ENCODE results near the gene SLC4A2. TPM values are rescaled to one million over a fixed set of nuclear protein-coding genes. Genes with fewer than 3 reads are reported as not detected.

SLC4A2 gene
- polyA plus RNA-seq, 2 of the 4 experiments (the other 2 are of a cell fraction): 112 to 275 TPM

GRCh38 chr7:151060416-151061212 lies 1.2 kb downstream of the SLC4A2 start:
- peaks cover 44% of the 10 kb centered on the region for H3K4me1 ChIP-seq
- ChIA-PET CTCF (interaction anchor here (0.7 to 5.7 kb wide), 15 partner anchors 10 to 105 kb away, joined by 3 to 64 read pairs (median 6); partner anchors contain the start of genes ABCB8, AGAP3 and FASTK), POLR2A (interaction anchor here (0.6 to 1.3 kb wide), 3 partner anchors 20 to 166 kb away, joined by 4 to 10 read pairs (median 5); partner anchors contain the start of genes ABCF2 and FASTK)
- 0% methylated on average over 13 of the region's 21 CpGs for WGBS (ENCODE audit: missing lambda C conversion rate)
- H3K4me2 ChIP-seq: peak overlapping the region; percentile 92
- peak; percentile 5 to 30 for ATAC-seq
- no peak for FAIRE-seq
- TF ChIP-seq HOXB5 (CRISPR knock-in tag; IDR thresholded peaks at IDR 0.05) (0 out of 2 replicates have a peak, but pooled peaks have one; percentile 48), FOSL2 (IDR thresholded peaks at IDR 0.05) (no peak), FOSL2 (CRISPR knock-in tag; IDR thresholded peaks at IDR 0.05) (peak; percentile 19; the same call in 1 of the 2 replicates), SMC3 (IDR thresholded peaks at IDR 0.05) (no peak), MAFK (IDR thresholded peaks at IDR 0.05; ENCODE audit: partially characterized antibody) (no peak), HOXB13 (CRISPR knock-in tag; IDR thresholded peaks at IDR 0.05; ENCODE audit: low read depth) (0 out of 2 replicates have a peak, but pooled peaks have one; percentile 34), CTCF (IDR thresholded peaks at IDR 0.05) (peak; percentile 42; the same call in 2 of the 3 replicates), POLR2A (IDR thresholded peaks at IDR 0.05; ENCODE audit: low read length) (peak; percentile 36)
- TF ChIP-seq, protein P1, sequence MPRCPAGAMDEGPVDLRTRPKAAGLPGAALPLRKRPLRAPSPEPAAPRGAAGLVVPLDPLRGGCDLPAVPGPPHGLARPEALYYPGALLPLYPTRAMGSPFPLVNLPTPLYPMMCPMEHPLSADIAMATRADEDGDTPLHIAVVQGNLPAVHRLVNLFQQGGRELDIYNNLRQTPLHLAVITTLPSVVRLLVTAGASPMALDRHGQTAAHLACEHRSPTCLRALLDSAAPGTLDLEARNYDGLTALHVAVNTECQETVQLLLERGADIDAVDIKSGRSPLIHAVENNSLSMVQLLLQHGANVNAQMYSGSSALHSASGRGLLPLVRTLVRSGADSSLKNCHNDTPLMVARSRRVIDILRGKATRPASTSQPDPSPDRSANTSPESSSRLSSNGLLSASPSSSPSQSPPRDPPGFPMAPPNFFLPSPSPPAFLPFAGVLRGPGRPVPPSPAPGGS (IDR thresholded peaks at IDR 0.05): 0 out of 3 replicates have a peak, but pooled peaks have one; percentile 27
- TF ChIP-seq, protein P2, sequence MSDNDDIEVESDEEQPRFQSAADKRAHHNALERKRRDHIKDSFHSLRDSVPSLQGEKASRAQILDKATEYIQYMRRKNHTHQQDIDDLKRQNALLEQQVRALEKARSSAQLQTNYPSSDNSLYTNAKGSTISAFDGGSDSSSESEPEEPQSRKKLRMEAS (IDR thresholded peaks at IDR 0.05): peak; percentile 58
- peak; percentile 79 to 89 for DNase-seq (ENCODE audit: low read depth in 1 of 2, low spot score in 1 of 2)
- no peaks in the 10 kb centered on the region for H3K9me3 ChIP-seq
- H3K4me3 ChIP-seq: peak overlapping the region; percentile 86
- H3K27ac ChIP-seq: peak overlapping the region; percentile 99

DNA sequence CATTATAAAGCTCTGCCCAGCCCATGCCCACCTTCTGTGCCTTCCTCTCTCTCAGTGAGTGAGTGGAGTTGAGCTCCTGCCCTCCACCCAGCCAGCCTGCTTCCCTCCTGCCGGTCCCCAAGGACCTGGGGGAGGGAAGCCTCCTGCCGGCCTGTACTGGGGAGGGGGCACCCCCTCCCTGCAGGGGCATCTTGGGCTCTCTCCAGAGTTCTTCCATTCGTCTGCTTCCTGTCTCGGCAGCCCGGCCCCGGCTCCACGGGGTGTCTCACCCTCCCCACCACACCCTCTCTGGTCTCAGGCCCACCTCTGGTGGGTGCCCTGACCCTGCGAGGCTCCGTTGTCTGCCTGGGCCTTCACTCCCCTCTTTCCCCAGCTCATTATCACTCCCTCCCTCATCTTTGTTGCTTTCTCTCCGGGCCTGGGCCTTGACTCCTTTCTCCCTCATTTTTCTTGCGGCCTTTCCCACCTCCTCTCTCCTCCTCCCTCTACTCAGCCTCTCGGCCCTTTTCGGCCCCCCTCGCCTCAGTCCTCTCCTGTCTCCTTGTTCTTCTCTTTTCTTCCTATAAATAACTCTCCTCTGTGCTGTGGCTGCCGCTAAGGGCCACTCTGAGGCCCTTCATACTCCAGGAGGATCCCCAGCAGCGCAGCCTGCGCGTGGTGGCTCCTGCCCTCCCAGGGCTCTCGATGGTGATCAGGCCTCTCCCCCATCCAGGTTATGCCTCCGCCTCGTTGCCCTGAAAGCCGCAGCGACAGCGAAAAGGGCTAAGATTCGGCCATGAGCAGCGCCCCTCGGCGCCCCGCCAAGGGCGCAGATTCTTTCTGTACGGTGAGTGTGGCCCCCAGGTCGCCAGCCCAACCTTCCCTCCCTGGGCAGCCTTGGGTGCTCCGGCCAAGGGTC lies 2.1 kb downstream of the SLC4A2 start:
- FAIRE-seq (no peak), ATAC-seq (peak; percentile 0 to 2; a peak in 3 of 6 replicates), DNase-seq (ENCODE audit: low read depth in 1 of 2, low spot score in 1 of 2) (peak in 1 of 2 experiments; percentile 60)
- TF ChIP-seq MAZ (IDR thresholded peaks at IDR 0.05; ENCODE audit: borderline replicate concordance, low read depth, low read length) (no peak), FOXS1 (CRISPR knock-in tag; IDR thresholded peaks at IDR 0.05) (no peak), NPAS2 (CRISPR knock-in tag; IDR thresholded peaks at IDR 0.05; ENCODE audit: borderline replicate concordance) (no peak), ZSCAN20 (CRISPR knock-in tag; IDR thresholded peaks at IDR 0.05) (no peak), MAFK (IDR thresholded peaks at IDR 0.05; ENCODE audit: partially characterized antibody) (no peak), POLR2A (IDR thresholded peaks at IDR 0.05; ENCODE audit: low read length) (peak; percentile 32; the same call in 1 of the 2 replicates), ZFP36 (IDR thresholded peaks at IDR 0.05; ENCODE audit: borderline replicate concordance, partially characterized antibody) (no peak), POLR2AphosphoS2 (conservative IDR thresholded peaks at IDR 0.05; ENCODE audit: low read length) (no peak), RNF2 (IDR thresholded peaks at IDR 0.05; ENCODE audit: borderline replicate concordance, low read depth) (peak; percentile 38; the same call in 1 of the 2 replicates), NFE2L2 (conservative IDR thresholded peaks at IDR 0.05; ENCODE audit: low read length) (no peak)
- TF ChIP-seq, protein P2 (IDR thresholded peaks at IDR 0.05): no peak; the same call in 1 of the 2 replicates
- H3K27ac ChIP-seq: peak overlapping the region; percentile 99
- H3K4me2 ChIP-seq: peak overlapping the region; percentile 92
- peak overlapping the region; percentile 86 for H3K4me3 ChIP-seq
- 4% methylated on average over 18 of the region's 33 CpGs for WGBS (ENCODE audit: missing lambda C conversion rate)
- H3K4me1 ChIP-seq: peaks cover 44% of the 10 kb centered on the region
- no peaks in the 10 kb centered on the region for H3K9me3 ChIP-seq
- POLR2A ChIA-PET: interaction anchor here (0.5 to 2.2 kb wide), 11 partner anchors 9 to 166 kb away, joined by 4 to 20 read pairs (median 6); partner anchors contain the start of genes ABCB8, ABCF2, AGAP3 and FASTK
- CTCF ChIA-PET: interaction anchor here (0.7 to 5.7 kb wide), 15 partner anchors 13 to 97 kb away, joined by 3 to 64 read pairs (median 7); partner anchors contain the start of genes ABCB8, AGAP3 and FASTK
